Osteoblast (primary cell): ENCODE data around the gene GAS7. TPM values are rescaled to one million over a fixed set of nuclear protein-coding genes. Genes with fewer than 3 reads are reported as not detected.
A peak's percentile ranks its signal among the peaks of the same experiment; 100 is the strongest.

Experiments
- DNase-seq: peaks from one replicate; pipeline ENCODE4 v3.0.0; 2011; ENCODE audit warnings: low spot score, mixed read lengths; ENCODE audit not compliant: insufficient read length; ENCODE audit errors: missing footprints
- H2AFZ ChIP-seq: 2 replicates; pipeline ENCODE4 v1.6.0; 2011; ENCODE audit warnings: mild to moderate bottlenecking, low read length
- H3K27ac ChIP-seq: 2 replicates; pipeline ENCODE4 v1.5.1; 2011; ENCODE audit warnings: mild to moderate bottlenecking, low read depth, low read length, moderate library complexity
- H3K27me3 ChIP-seq: 2 replicates; pipeline ENCODE4 v1.6.0; 2012; ENCODE audit warnings: mild to moderate bottlenecking, control low read depth, inconsistent platforms, low read length, moderate library complexity; ENCODE audit not compliant: insufficient read depth
- H3K36me3 ChIP-seq: 2 replicates; pipeline ENCODE4 v1.5.1; 2011; ENCODE audit warnings: mild to moderate bottlenecking, low read length, control low read depth, moderate library complexity; ENCODE audit not compliant: insufficient read depth
- H3K4me1 ChIP-seq: 2 replicates; pipeline ENCODE4 v1.5.1; 2011; ENCODE audit warnings: mild to moderate bottlenecking, low read length, control low read depth, moderate library complexity; ENCODE audit not compliant: insufficient read depth
- H3K4me2 ChIP-seq: 2 replicates; pipeline ENCODE4 v1.6.0; 2011; ENCODE audit warnings: mild to moderate bottlenecking, low read length; ENCODE audit not compliant: insufficient read depth
- H3K4me3 ChIP-seq: fragments of 200-600 bp; sonication (generic); 3 replicates; pipeline ENCODE4 v1.5.1; 2012; ENCODE audit warnings: mild to moderate bottlenecking, low read length, inconsistent platforms; ENCODE audit not compliant: insufficient read depth
- H3K79me2 ChIP-seq: 2 replicates; pipeline ENCODE4 v1.6.0; 2012; ENCODE audit warnings: mild to moderate bottlenecking, low read length, control low read depth, inconsistent platforms; ENCODE audit not compliant: insufficient read depth
- H3K9me3 ChIP-seq: 2 replicates; pipeline ENCODE4 v1.5.1; 2011; ENCODE audit warnings: low read depth, low read length, control low read depth
- H4K20me1 ChIP-seq: 2 replicates; pipeline ENCODE4 v1.6.0; 2012; ENCODE audit warnings: mild to moderate bottlenecking, low read length, control low read depth; ENCODE audit not compliant: insufficient read depth
- total RNA-seq: library from RNA; depleted of rRNA; stranded (reverse); fragments of >200 nt; gene quantifications from 2 replicates; pipeline ENCODE4 v1.2.3, GENCODE V29; 2012
- TF ChIP-seq, protein P1 (sequence below): IDR thresholded peaks from 2 replicates; pipeline ENCODE4 v1.5.1; 2011; ENCODE audit warnings: mild to moderate bottlenecking, low read depth, low read length, moderate library complexity; ENCODE audit errors: extremely low read depth

GAS7 gene
- total RNA-seq, 1 donor: 3.6 TPM

DNA sequence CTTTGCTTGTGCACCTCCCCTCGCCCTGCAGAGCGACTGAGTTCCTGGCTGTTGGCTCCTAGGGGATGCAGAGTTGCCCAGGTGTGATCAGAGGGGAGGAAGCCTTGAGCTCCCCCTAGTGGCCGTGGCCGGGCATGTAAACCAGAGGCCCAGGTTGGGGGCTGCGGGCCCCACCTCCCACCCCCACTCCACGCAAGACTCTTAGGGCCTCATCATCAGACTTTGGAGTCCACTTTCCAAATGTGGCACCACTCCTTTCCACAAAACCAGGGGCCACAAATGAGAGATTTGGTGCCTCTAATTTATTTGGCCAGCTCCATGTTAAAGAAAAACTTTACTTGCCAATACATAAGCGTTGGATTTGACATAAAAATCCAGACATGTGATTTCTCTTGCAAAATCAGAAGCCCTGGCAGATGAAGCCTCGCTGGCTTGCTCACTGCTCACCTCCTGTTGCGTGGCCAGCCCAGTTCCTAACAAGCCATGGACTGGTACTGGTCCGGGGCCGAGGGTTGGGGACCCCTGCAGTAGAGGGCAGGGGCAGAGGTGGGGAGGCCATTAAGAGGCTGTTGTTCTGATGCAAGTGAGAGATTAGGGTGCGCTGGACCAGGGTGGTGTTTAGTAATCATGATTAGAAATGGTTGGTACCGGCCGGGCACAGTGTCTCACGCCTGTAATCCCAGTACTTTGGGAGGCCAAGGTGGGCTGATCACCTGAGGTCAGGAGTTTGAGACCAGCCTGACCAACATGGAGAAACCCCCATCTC lies 28.7 kb upstream of the GAS7 start:
- H3K27me3 ChIP-seq: no peaks in the 10 kb centered on the region
- H3K4me1 ChIP-seq: no peaks in the 10 kb centered on the region
- H3K9me3 ChIP-seq: no peaks in the 10 kb centered on the region
- H2AFZ ChIP-seq: no peak overlapping the region
- H3K4me3 ChIP-seq: no peak overlapping the region
- no peaks in the 10 kb centered on the region for H3K36me3 ChIP-seq
- TF ChIP-seq, protein P1, sequence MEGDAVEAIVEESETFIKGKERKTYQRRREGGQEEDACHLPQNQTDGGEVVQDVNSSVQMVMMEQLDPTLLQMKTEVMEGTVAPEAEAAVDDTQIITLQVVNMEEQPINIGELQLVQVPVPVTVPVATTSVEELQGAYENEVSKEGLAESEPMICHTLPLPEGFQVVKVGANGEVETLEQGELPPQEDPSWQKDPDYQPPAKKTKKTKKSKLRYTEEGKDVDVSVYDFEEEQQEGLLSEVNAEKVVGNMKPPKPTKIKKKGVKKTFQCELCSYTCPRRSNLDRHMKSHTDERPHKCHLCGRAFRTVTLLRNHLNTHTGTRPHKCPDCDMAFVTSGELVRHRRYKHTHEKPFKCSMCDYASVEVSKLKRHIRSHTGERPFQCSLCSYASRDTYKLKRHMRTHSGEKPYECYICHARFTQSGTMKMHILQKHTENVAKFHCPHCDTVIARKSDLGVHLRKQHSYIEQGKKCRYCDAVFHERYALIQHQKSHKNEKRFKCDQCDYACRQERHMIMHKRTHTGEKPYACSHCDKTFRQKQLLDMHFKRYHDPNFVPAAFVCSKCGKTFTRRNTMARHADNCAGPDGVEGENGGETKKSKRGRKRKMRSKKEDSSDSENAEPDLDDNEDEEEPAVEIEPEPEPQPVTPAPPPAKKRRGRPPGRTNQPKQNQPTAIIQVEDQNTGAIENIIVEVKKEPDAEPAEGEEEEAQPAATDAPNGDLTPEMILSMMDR: peak; percentile 52
- no peaks in the 10 kb centered on the region for H4K20me1 ChIP-seq
- no peaks in the 10 kb centered on the region for H3K79me2 ChIP-seq
- no peak overlapping the region for H3K27ac ChIP-seq
- peak; percentile 73 for DNase-seq
- no peak overlapping the region for H3K4me2 ChIP-seq

DNA sequence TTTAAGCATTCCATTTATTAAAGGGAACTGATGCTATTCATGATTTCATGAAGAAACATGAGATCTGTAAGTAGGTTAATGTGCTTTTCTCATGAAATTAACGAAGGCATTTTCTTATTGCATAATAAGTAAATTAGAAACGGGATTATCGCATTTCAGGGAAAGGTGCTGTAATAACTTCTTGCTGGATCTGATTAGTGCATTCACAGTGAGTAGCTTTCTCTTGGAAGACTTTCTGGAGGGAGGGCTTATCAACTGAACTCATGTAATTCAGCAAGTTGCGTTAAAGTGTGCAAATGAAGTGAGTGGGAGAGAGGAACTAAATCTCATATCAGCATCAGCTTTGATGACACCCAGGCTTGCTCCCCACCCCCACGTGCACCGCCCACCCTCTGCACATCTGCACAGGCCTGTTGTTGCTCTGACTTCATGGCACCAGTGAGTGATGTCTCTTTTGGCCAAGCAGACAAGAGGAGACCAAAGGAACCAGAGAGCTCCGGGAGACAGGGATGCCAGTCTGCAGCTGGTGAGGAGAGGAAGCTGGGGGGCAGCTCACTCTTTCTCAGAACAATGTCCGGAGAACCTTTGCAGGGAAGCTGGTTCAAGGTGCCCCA lies 26.3 kb upstream of the GAS7 start:
- TF ChIP-seq, protein P1: no peak
- no peak overlapping the region for H3K27ac ChIP-seq
- no peaks in the 10 kb centered on the region for H3K36me3 ChIP-seq
- no peak for DNase-seq
- H2AFZ ChIP-seq: no peak overlapping the region
- H3K4me1 ChIP-seq: no peaks in the 10 kb centered on the region
- no peaks in the 10 kb centered on the region for H3K79me2 ChIP-seq
- H3K27me3 ChIP-seq: no peaks in the 10 kb centered on the region
- H3K4me3 ChIP-seq: no peak overlapping the region
- no peak overlapping the region for H3K4me2 ChIP-seq
- H3K9me3 ChIP-seq: no peaks in the 10 kb centered on the region
- H4K20me1 ChIP-seq: no peaks in the 10 kb centered on the region

DNA sequence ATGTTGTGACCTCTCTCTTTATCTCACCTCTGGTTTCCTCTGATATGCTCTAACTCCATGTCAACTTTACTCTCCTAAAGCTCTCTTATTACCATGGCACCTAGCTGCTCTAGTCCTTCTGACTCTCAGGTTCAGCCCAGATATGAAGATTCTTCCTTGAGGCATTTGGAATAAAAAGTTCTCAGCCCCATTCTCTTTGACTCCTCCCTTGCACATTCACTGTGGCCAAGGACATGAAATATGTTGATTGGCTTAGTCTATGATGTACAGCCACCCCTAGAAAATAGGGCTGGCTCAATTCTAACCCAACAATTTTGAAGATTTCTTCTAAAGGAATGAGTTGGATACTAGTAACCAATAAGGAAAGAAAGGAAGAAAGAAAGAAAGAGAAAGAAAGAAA lies 20.8 kb upstream of the GAS7 start:
- no peaks in the 10 kb centered on the region for H3K4me1 ChIP-seq
- no peak overlapping the region for H3K27ac ChIP-seq
- H3K4me2 ChIP-seq: no peak overlapping the region
- H4K20me1 ChIP-seq: no peaks in the 10 kb centered on the region
- no peaks in the 10 kb centered on the region for H3K27me3 ChIP-seq
- no peak overlapping the region for H2AFZ ChIP-seq
- H3K4me3 ChIP-seq: no peak overlapping the region
- no peaks in the 10 kb centered on the region for H3K9me3 ChIP-seq
- H3K36me3 ChIP-seq: no peaks in the 10 kb centered on the region
- no peaks in the 10 kb centered on the region for H3K79me2 ChIP-seq
- DNase-seq: no peak
- TF ChIP-seq, protein P1: no peak

DNA sequence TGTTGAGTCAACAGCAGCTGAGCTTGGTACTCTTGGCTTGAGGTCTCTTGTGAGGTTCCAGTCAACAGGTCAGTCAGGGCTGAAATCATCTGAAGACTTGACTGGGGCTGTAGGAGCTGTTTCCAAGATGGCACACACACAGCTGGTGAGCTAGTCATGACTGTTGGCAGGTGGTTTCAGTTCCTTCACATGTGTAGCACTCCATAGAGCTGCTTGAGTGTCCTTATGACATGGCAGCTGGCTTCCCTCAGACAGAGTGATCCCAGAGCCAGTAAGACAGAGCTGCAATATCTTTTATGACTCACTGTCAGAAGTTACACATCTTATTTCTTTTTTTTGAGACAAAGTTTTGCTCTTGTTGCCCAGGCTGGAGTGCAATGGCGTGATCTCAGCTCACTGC lies 19.5 kb upstream of the GAS7 start:
- H3K4me3 ChIP-seq: no peak overlapping the region
- no peak overlapping the region for H2AFZ ChIP-seq
- TF ChIP-seq, protein P1: no peak
- no peak overlapping the region for H3K4me2 ChIP-seq
- H4K20me1 ChIP-seq: no peaks in the 10 kb centered on the region
- no peaks in the 10 kb centered on the region for H3K79me2 ChIP-seq
- H3K27ac ChIP-seq: no peak overlapping the region
- H3K4me1 ChIP-seq: no peaks in the 10 kb centered on the region
- H3K9me3 ChIP-seq: no peaks in the 10 kb centered on the region
- H3K27me3 ChIP-seq: no peaks in the 10 kb centered on the region
- no peaks in the 10 kb centered on the region for H3K36me3 ChIP-seq
- no peak for DNase-seq
